Measurements from ENCODE around the gene SREK1IP1. TPM values are rescaled to one million over a fixed set of nuclear protein-coding genes. Genes with fewer than 3 reads are reported as not detected.

Gene SREK1IP1
- total RNA-seq (2014; rRNA removed; shearing (Covaris generic)) (7.3 and 16.2 TPM in 2 replicates), polyA plus RNA-seq (2016; fragmentation: Nextera tagmentation; extraction: Ambion mirVana) (26.8 and 30.5 TPM in 2 replicates)

- H3K27ac ChIP-seq: peak within 1 kb of the TSS; percentile 79
- in situ Hi-C loops (cut with MboI): no loop called here
- peak within 1 kb of the TSS; percentile 99 for H3K4me3 ChIP-seq
- 1% methylated on average over 48 of the region's 48 CpGs for WGBS, 2 experiments (ENCODE audit: low coverage in 1 of 2, low lambda C conversion rate in 2 of 2, missing lambda C conversion rate in 2 of 2)
- H3K9ac ChIP-seq: peak within 1 kb of the TSS; percentile 93
- H3K36me3 ChIP-seq (ENCODE audit: low read depth): 0 out of 2 replicates have a peak, but pooled peaks cover 3% of the 10 kb centered on the region
- H4K20me1 ChIP-seq (ENCODE audit: insufficient read depth): no peaks in the 10 kb centered on the region
- H3K4me1 ChIP-seq (ENCODE audit: insufficient read depth): peaks cover 32% of the 10 kb centered on the region
- H2AFZ ChIP-seq: peak within 1 kb of the TSS; percentile 97
- no peaks in the 10 kb centered on the region for H3K27me3 ChIP-seq (replicated peaks; ENCODE audit: insufficient read depth)
- no peaks in the 10 kb centered on the region for H3K9me2 ChIP-seq (ENCODE audit: insufficient read depth)
- no peak for TF ChIP-seq EZH2 (IDR thresholded peaks at IDR 0.05; ENCODE audit: insufficient read depth, poor library complexity, severe bottlenecking)
- no peak for TF ChIP-seq EZH2phosphoT487 (IDR thresholded peaks at IDR 0.05; ENCODE audit: insufficient read depth, low read depth)
- DNase-seq: peak; percentile 97
- H3K9me3 ChIP-seq (ENCODE audit: low read depth): no peaks in the 10 kb centered on the region
- H3F3A ChIP-seq (ENCODE audit: insufficient read depth): 0 out of 2 replicates have a peak, but pooled peaks cover 6% of the 10 kb centered on the region
- peaks cover 95% of the 10 kb centered on the region for H3K79me2 ChIP-seq (ENCODE audit: insufficient read depth)
- H3K4me2 ChIP-seq (ENCODE audit: unreplicated experiment): peak within 1 kb of the TSS; percentile 100
Measured at GRCh38 chr5:64768358-64769312, at the start of gene SREK1IP1, which contains the start of gene CWC27. Gene SREK1IP1, minus strand, starts transcription at chr5:64768691. Its CDS starts 174 bp downstream, at chr5:64768517. Gene CWC27, plus strand, starts transcription at chr5:64768930. Its CDS starts 217 bp downstream, at chr5:64769147.

DNA sequence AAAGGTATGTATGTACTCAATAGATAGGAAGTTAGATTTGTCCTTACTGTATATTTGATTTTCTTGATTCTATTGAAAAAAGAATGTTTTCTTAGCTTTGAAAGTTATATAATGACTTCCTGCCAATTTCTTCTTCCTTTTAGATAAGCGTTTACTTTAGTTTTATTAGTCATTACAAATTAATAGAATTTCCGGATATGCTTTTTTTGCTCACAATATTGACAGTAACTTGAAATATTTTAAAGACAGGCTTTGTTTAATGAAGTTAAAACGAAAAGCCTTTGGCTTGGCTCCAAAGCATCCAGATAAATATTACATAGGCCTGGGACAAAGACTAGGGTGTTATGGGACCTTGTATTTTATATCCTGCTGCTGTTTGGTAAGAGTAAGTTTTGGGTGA lies 49.8 kb upstream of the SREK1IP1 start:
- 78 to 83% methylated on average over 3 of the region's 3 CpGs for WGBS, 2 experiments (ENCODE audit: low coverage in 1 of 2, low lambda C conversion rate in 2 of 2, missing lambda C conversion rate in 2 of 2)
- TF ChIP-seq EZH2phosphoT487 (IDR thresholded peaks at IDR 0.05; ENCODE audit: insufficient read depth, low read depth) (no peak), EZH2 (IDR thresholded peaks at IDR 0.05; ENCODE audit: insufficient read depth, poor library complexity, severe bottlenecking) (no peak)
- in situ Hi-C loops (cut with MboI): no loop called here
- no peak for DNase-seq
- no peak overlapping the region for H3K4me2 ChIP-seq (ENCODE audit: unreplicated experiment)
- H3K27me3 ChIP-seq (replicated peaks; ENCODE audit: insufficient read depth): no peaks in the 10 kb centered on the region
- H3K27ac ChIP-seq: no peak overlapping the region
- H3K79me2 ChIP-seq (ENCODE audit: insufficient read depth): no peaks in the 10 kb centered on the region
- no peaks in the 10 kb centered on the region for H3K36me3 ChIP-seq (ENCODE audit: low read depth)
- no peaks in the 10 kb centered on the region for H3F3A ChIP-seq (ENCODE audit: insufficient read depth)
- H3K4me3 ChIP-seq: no peak overlapping the region
- H3K9me2 ChIP-seq (ENCODE audit: insufficient read depth): no peaks in the 10 kb centered on the region
- H3K4me1 ChIP-seq (ENCODE audit: insufficient read depth): 0 out of 2 replicates have a peak, but pooled peaks cover 5% of the 10 kb centered on the region
- no peak overlapping the region for H2AFZ ChIP-seq
- no peak overlapping the region for H3K9ac ChIP-seq
- H4K20me1 ChIP-seq (ENCODE audit: insufficient read depth): no peaks in the 10 kb centered on the region
- no peaks in the 10 kb centered on the region for H3K9me3 ChIP-seq (ENCODE audit: low read depth)

DNA sequence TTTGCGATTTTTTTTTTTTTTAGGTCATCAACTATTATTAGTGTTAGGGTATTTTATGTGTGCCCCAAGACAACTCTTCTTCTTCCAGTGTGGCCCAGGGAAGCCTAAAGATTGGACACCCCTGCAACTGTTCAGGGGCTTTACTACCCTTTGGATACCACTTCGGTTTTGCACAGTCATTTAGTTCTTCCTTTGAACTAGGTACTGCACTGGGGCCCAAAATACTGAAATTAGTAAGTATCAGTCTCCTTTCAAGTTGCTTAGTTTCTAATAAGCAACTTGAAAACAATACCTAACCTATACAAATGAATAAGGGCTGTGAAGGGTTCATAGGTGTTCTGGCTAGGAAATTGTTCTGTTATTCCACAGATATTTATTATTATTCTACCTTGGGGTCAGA lies 45.6 kb upstream of the SREK1IP1 start:
- TF ChIP-seq EZH2phosphoT487 (IDR thresholded peaks at IDR 0.05; ENCODE audit: insufficient read depth, low read depth) (no peak), EZH2 (IDR thresholded peaks at IDR 0.05; ENCODE audit: insufficient read depth, poor library complexity, severe bottlenecking) (no peak)

GRCh38 chr5:64811050-64811640 lies 42.7 kb upstream of the SREK1IP1 start:
- H3K4me2 ChIP-seq (ENCODE audit: unreplicated experiment): no peak overlapping the region
- H3F3A ChIP-seq (ENCODE audit: insufficient read depth): peaks cover 7% of the 10 kb centered on the region; the same call in 1 of the 2 replicates
- H3K4me1 ChIP-seq (ENCODE audit: insufficient read depth): peaks cover 21% of the 10 kb centered on the region
- peak; percentile 77 for DNase-seq
- no peak overlapping the region for H3K9ac ChIP-seq
- H4K20me1 ChIP-seq (ENCODE audit: insufficient read depth): no peaks in the 10 kb centered on the region
- H3K36me3 ChIP-seq (ENCODE audit: low read depth): peaks cover 10% of the 10 kb centered on the region
- no peaks in the 10 kb centered on the region for H3K9me2 ChIP-seq (ENCODE audit: insufficient read depth)
- WGBS, 2 experiments (ENCODE audit: low coverage in 1 of 2, low lambda C conversion rate in 2 of 2, missing lambda C conversion rate in 2 of 2): 92 to 94% methylated on average over 1 of the region's 1 CpG
- no peaks in the 10 kb centered on the region for H3K79me2 ChIP-seq (ENCODE audit: insufficient read depth)
- H3K4me3 ChIP-seq: no peak overlapping the region
- in situ Hi-C loops (cut with MboI): loop anchor here (5.0 kb wide), 1 partner anchor 671 kb away; the partner anchor contains the start of gene ADAMTS6
- no peak for TF ChIP-seq EZH2 (IDR thresholded peaks at IDR 0.05; ENCODE audit: insufficient read depth, poor library complexity, severe bottlenecking)
- no peak for TF ChIP-seq EZH2phosphoT487 (IDR thresholded peaks at IDR 0.05; ENCODE audit: insufficient read depth, low read depth)
- no peaks in the 10 kb centered on the region for H3K27me3 ChIP-seq (replicated peaks; ENCODE audit: insufficient read depth)
- no peaks in the 10 kb centered on the region for H3K9me3 ChIP-seq (ENCODE audit: low read depth)
- no peak overlapping the region for H3K27ac ChIP-seq
- H2AFZ ChIP-seq: peak overlapping the region; percentile 26; the same call in 1 of the 2 replicates

More for the DNA sequence above, 45.6 kb upstream of the SREK1IP1 start:
- H3K4me3 ChIP-seq: no peak overlapping the region
- H3K4me2 ChIP-seq (ENCODE audit: unreplicated experiment): no peak overlapping the region
- H3K27ac ChIP-seq: no peak overlapping the region
- H3K9me3 ChIP-seq (ENCODE audit: low read depth): no peaks in the 10 kb centered on the region
- H3K36me3 ChIP-seq (ENCODE audit: low read depth): peaks cover 10% of the 10 kb centered on the region
- no peak for DNase-seq
- WGBS, 2 experiments (ENCODE audit: low coverage in 1 of 2, low lambda C conversion rate in 2 of 2, missing lambda C conversion rate in 2 of 2): 95 to 100% methylated on average over 2 of the region's 2 CpGs
- H2AFZ ChIP-seq: no peak overlapping the region
- in situ Hi-C loops (cut with MboI): loop anchor here (5.0 kb wide), 1 partner anchor 668 kb away; the partner anchor contains the start of gene ADAMTS6
- H3K9ac ChIP-seq: no peak overlapping the region
- H4K20me1 ChIP-seq (ENCODE audit: insufficient read depth): no peaks in the 10 kb centered on the region
- H3F3A ChIP-seq (ENCODE audit: insufficient read depth): peaks cover 7% of the 10 kb centered on the region; the same call in 1 of the 2 replicates
- H3K79me2 ChIP-seq (ENCODE audit: insufficient read depth): no peaks in the 10 kb centered on the region
- no peaks in the 10 kb centered on the region for H3K27me3 ChIP-seq (replicated peaks; ENCODE audit: insufficient read depth)
- no peaks in the 10 kb centered on the region for H3K9me2 ChIP-seq (ENCODE audit: insufficient read depth)
- H3K4me1 ChIP-seq (ENCODE audit: insufficient read depth): peaks cover 21% of the 10 kb centered on the region
